Stimulated activated CD4-positive, alpha-beta T cell treated with anti-CD3 and anti-CD28 coated beads, TNF-alpha, amount 100 ng/mL, for 1 hour (primary cell): ENCODE results near the gene ANGEL2.
A peak's percentile ranks its signal among the peaks of the same experiment; 100 is the strongest.

Experiments
- DNase-seq, 3 donors: peaks; one replicate each; pipeline ENCODE4 v3.0.0-alpha.2; 2020; ENCODE audit warnings: low read depth in 3 of 3, low spot score in 1 of 3

Gene ANGEL2

DNA sequence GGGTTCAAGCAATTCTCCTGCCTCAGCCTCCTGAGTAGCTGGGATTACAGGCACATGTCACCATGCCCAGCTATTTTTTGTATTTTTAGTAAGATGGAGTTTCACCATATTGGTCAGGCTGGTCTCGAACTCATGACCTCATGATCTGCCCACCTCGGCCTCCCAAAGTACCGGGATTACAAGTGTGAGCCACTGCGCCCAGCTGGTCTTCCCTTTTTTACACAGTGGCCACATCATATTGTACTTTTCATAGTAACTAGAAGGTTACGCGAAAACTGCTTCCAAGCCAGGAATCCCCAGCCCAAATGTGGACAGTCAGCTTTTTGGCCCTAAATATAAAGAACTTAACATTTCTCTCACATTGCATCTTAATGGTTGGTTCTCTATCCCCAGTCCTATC, 61.2 kb downstream of the ANGEL2 start:
- no peak for DNase-seq

DNA sequence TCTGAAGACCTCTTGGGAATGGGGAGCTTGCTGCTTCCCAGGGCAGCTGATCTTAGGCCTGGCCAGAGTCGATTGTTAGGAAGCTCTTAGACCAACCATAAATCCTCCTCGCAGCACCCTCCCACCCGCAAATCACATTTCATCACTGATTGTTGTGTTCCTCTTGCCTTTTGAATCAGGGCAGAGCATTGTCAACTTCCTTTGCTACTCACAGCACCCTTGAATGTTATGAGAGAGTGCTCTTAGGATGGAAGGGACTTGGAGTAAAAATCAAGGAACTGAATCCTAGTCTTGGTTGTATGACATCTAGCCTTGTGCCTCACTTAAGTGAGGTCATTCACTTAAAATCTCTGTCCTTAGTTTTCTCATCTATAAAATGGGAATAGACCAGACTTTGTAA, 62.3 kb downstream of the ANGEL2 start:
- no peak for DNase-seq

DNA sequence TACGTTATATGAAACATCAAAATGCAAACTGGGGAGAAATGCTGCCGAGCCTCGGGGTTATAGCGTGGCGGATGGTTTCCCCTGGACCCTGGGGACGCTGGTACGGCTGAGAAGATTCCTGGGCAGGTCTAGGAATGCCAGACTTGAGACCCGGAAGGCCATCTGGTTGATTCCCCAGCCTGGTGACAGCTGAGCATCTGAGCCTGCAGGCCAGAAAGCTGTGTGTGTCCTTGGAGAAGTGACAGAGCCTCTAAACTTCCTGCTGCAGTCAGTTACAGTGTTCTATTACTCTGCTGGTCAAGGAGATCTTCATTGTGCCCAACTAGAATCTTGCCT, 63.1 kb downstream of the ANGEL2 start:
- no peak for DNase-seq

DNA sequence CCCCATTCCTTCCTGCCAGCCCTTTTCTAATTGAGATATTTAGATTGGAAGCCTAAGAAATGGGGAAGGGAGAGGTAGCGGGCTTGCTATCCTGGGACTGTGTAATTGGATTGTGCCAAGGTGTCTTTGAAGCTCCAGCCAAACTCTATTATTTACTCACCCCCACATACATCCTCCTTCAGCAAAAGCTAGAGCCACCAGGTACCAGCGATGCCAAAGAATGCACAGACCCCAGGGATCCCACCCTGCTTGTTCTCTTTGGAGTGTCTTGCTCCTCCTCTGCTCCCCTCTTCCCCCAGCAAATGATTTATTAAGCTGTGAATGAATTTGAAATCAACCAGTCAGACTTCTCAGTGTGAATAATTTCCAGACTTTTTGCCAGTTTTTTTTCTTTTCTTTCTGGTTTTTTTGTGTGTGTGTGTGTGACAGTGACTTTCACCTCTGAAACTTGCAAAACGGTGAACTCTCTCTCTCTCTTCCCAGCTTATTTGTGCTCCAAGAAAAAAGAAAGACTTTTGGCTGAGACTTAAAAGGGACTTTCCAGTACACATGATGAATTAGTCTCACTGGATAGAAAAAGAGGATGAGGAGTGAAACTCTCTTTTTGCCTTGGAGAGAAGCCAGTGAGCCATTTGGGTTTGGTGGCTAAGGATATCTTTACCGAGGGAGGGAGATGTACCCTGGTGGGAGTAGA, 63.6 kb downstream of the ANGEL2 start:
- DNase-seq: no peak

DNA sequence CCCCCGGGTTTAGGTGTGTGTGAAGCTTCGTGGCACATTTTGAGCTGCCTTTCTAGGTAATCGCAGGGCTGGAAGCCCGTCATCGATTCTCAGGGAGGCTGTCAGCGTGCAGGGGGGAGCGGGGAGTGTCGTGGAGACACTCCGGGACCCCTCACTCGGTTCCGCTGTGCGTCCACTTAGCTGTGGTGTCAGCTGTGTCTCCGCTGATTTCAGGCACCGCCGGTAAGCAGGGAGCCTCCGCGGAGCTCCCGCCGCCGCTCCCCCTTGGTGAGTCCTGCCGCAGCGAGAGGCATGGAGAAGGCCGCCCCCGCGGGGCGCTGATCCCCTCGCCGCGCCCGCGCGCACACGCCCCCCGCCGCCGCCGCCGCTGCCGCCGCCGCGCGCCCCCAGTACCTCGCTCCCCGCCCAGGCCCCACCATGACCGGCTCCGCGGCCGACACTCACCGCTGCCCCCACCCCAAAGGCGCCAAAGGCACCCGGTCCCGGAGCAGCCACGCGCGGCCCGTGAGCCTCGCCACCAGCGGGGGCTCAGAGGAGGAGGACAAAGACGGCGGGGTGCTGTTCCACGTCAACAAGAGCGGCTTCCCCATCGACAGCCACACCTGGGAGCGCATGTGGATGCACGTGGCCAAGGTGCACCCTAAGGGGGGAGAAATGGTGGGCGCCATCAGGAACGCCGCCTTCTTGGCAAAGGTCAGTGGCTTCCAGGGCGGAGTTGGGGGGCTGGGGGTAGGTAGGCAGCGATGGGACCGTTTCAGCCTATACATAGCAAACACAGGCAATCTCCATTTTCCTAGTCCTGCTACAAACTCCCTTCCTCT, 64.3 kb downstream of the ANGEL2 start:
- no peak for DNase-seq

DNA sequence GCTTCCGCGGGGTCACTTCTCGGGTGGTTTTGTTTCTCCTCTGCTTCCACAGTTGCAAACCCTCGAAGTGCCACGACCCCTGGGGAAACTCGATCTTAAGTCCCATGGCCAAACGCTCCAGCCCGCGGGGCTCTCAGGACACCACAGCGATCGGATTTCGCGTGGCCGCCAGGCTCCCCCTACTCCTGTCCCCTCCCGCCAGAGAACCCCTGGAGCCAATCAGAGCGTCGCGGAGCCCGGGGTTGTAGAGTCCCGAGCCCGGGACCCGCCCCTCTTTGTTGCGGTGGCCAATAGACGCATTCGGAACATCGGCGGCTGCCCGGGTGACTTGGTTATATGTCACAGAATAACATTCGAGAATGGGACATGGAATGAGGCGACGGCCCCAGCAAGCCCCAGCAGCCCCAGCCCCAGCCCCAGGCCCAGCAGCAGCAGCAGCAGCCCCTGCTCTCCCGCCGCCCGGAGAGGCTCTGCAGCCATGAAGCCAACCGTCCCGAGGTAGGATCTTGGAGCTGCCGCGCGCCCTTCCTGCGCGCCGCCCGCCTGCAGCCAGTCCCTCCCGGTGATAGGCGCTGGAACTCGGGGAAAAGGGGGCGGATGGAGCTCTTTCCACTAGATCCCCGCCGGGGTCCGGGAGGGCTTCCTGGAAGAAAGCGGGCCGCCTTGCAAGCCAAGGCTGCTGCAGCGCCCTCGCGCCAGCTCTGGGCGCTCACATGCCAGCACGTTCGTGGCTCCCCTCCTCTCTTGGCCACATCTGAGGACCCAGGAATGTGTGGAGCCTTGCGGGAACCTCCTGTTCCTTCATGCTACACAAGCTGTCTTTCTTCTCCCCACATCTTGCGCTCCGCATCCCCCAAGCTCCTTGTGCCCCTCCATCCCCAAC, 65.2 kb downstream of the ANGEL2 start, which contains the start of gene VASH2:
VASH2 (plus strand) TSS at position 299 of the 883 bp plus-strand sequence. CDS start 1,002 bp downstream, outside the sequence.
- DNase-seq: peak in 2 of 3 donors; percentile 7 to 47

DNA sequence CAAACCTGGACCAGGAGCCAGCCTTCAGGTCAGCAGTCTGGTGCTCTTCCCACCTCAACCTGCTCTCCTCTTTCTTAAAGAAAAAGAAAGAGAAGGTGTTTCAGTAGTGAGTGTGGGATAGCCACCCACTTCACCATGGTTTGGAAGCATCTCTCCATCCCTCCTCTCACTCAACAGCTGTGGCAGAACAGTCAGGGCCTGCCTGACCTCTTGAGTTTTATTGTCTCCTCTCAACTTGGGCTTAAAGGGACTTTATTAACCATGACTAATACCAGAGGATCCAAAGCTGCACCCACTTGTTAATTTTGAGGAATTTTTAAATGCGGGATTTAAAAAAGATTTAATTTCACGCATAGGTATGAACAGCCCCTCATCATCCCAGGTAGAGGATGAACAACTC, 65.9 kb downstream of the ANGEL2 start:
- no peak for DNase-seq

DNA sequence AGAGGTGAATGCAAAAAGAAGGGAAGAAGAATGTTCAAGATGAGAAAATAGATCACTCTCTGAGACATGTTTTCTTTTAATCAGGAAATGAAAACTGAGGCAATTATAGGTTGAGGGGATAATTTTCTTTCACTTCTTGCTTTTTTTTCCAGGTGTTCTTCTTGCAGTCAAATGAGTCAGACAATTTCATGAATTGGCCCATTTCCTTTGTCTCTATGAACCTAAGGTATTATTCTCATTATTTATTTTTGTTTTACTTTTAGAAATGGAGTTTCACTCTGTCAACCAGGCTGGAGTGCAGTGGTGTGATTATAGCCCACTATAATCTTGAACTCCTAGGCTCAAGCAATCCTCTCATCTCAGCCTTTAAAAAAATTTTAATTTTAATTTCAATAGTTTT, 68.8 kb downstream of the ANGEL2 start:
- no peak for DNase-seq

DNA sequence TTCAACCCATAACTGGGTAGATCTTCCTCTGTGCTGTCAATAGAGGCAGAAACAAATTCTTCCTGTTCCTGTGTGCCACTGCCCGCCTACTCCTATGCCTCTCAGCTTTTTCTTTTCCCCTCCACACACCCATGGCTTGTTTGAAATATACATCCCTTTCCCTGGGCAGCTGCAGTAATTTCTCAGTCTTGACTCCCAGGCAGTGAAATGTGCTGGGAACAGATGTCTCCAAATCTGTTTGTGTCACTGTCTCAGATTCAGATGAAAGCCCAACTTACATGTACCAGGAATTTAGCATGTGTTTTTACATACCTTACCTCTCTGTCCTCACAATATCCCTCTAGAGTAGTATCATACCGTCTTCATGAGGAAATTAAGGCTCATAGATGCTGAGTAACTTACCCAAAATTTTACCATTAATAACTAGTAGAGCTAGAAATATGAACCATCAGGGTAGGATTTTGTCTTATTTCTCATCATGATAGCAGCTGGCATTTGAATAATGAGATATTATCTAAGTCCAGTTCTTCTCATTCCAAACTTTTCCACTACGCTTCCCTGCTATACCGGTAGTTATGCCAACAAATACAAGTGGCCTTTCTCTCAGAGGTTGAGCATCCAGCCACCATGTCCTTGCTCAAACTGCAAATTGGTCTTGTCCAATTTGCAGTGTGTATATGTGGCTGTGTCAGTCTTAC, 70.1 kb downstream of the ANGEL2 start:
- no peak for DNase-seq

DNA sequence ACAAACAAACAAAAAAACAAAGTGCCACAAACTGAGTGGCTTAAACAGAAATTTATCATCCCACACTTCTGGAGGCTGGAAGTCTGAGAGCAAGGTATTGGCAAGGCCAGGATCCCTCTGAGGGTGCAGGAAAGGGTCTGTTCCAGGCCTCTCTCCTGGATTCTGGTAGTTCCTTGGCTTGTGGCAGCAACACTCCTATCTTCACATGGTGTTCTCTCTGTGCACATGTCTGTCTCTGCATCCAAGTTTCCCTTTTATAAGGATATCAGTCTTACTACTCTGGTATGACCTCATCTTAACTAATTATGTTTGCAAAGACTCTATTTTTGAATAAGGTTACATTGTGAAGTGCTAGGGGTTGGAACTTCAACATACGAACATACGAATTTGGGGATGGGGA, 70.6 kb downstream of the ANGEL2 start:
- DNase-seq: no peak

DNA sequence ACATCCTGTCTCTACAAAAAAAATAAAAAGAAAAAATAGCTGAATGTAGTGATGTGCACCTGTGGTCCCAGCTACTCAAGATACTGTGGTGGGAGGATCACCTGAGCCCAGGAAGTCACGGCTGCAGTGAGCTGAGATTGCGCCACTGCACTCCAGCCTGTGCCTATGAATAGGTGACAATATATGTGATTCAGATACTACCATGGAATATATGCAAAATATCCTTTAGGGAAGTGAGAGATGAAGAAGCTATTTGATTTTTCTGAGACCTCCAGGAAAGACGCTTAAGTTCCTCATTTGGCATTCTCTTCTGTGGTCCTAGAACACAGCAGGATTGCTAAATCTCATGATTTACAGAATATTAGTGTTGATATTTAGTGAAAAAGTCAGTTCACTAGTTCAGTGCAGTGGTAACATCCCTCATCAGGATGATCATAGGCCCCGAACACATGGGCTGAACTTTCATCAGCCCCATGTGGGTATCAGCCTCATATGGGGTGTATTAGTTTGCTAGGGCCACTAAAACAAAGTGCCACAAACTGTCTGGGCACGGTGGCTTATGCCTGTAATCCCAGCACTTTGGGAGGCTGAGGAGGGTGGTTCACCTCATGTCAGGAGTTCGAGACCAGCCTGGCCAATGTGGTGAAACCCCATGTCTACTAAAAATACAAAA, 71.3 kb downstream of the ANGEL2 start:
- DNase-seq: no peak

DNA sequence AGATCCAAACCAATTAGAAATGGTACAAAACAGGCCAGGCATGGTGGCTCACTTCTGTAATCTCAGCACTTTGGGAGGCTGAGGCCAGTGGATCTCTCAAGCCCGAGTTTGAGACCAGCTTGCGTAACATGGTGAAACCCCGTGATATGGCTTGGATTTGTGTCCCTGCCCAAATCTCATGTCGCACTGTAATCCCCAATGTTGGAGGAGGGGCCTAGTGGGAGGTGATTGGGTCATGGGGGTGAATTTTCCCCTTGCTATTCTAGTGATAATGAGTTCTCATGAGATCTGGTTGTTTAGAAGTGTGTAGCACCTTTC, 72.3 kb downstream of the ANGEL2 start:
- no peak for DNase-seq

DNA sequence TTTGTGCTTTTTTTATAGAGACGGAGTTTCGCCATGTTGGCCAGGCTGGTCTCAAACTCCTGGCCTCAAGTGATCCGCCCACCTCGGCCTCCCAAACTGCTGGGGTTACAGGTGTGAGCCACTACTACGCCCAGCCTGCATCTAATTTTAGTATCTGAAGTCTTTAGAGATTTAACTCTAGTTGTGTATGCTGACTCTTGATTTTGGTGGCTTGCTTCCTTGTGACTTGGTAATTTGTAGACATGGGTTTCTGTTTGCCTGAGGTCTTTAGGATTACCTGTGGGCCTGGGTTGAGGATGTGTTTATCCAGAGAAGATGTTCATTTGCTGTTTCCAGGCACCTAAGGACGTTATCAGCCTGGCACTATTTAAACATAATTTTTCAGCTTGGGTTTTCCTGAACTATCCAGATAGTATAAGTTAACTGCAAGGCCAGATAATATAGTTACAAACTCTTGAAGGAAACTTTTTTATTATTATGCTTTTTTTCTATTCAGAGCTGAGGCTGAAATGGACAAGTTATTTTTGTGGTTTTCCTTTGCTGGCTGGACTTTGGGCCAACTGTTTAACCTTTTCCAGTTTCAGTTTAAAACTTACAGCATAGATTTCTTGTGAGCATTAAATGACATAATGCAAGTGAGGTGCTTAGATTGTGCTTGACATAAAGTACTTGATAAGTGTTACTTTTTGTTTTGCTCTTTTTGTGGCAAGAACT, 72.8 kb downstream of the ANGEL2 start:
- no peak for DNase-seq
